ENCODE results near the gene KYAT1.

GRCh38 chr9:128909859-128910258 lies 28.1 kb upstream of the KYAT1 start:
- no peak for TF ChIP-seq CTCF (optimal IDR thresholded peaks at IDR 0.05 in 1 of 3, IDR thresholded peaks at IDR 0.05 in 1 of 3, conservative IDR thresholded peaks at IDR 0.05 in 1 of 3; ENCODE audit: extremely low read depth in 1 of 3, insufficient read depth in 2 of 3, low read length in 3 of 3)
- no peak for TF ChIP-seq EZH2 (IDR thresholded peaks at IDR 0.05; ENCODE audit: low read length)

Data from keratinocyte (primary cell).